PC-9 (cell line): ENCODE measurements around the gene ABCG5. TPM values are rescaled to one million over a fixed set of nuclear protein-coding genes. Genes with fewer than 3 reads are reported as not detected.

Source experiments
- BruUV-seq: library from RNA; stranded (reverse); fragments of 400-500 nt; replicated peaks from 2 replicates; lab custom pipeline; 2021; lab: Mats Ljungman, UMichigan
- CTCF ChIA-PET: fragments of 300-600 bp; sonication (Branson Sonifier 250); formaldehyde crosslinking; loops from one replicate; lab custom pipeline; 2022; ENCODE audit warnings: antibody characterized with exemption; lab: Charles Lee
- POLR2A ChIA-PET: fragments of 300-600 bp; sonication (Branson Sonifier 250); formaldehyde crosslinking; loops from one replicate; lab custom pipeline; 2022; ENCODE audit warnings: antibody characterized with exemption; ENCODE audit not compliant: unreplicated experiment; lab: Charles Lee
- DNase-seq, 2 experiments: peaks; one replicate each; pipeline versions ENCODE4 v3.0.0 to v3.0.0-alpha.2; 2015 to 2022; ENCODE audit warnings: mixed read lengths in 1 of 2
- H2AFZ ChIP-seq: fragments of 200-600 bp; sonication (generic); 2 replicates; pipeline ENCODE4 v1.8.1; 2017; ENCODE audit warnings: antibody characterized with exemption
- H3F3A ChIP-seq: fragments of 200-600 bp; sonication (generic); 2 replicates; pipeline ENCODE4 v1.8.1; 2017; ENCODE audit warnings: antibody characterized with exemption, mild to moderate bottlenecking, low read depth; ENCODE audit not compliant: insufficient read depth
- H3K27ac ChIP-seq: fragments of 200-600 bp; sonication (generic); 2 replicates; pipeline ENCODE4 v1.6.1; 2016; ENCODE audit warnings: mixed run types
- H3K27me3 ChIP-seq: fragments of 200-600 bp; sonication (generic); 2 replicates; pipeline ENCODE4 v1.6.1; 2016; ENCODE audit warnings: low read depth, mixed run types; ENCODE audit not compliant: insufficient read depth
- H3K36me3 ChIP-seq: fragments of 200-600 bp; sonication (generic); 2 replicates; pipeline ENCODE4 v1.6.1; 2016; ENCODE audit warnings: low read depth, mixed run types
- H3K4me1 ChIP-seq: fragments of 200-600 bp; sonication (generic); replicated peaks from 2 replicates; pipeline ENCODE4 v1.6.1; 2016; ENCODE audit warnings: mixed run types; ENCODE audit not compliant: insufficient read depth
- H3K4me2 ChIP-seq: fragments of 200-600 bp; sonication (generic); 2 replicates; pipeline ENCODE4 v1.6.1; 2017; ENCODE audit warnings: mixed run types
- H3K4me3 ChIP-seq: fragments of 200-600 bp; sonication (generic); 2 replicates; pipeline ENCODE4 v1.6.1; 2016; ENCODE audit warnings: mixed run types
- H3K79me2 ChIP-seq: fragments of 200-600 bp; sonication (generic); 2 replicates; pipeline ENCODE4 v1.6.1; 2017; ENCODE audit warnings: low read depth, mixed run types
- H3K9me2 ChIP-seq: fragments of 200-600 bp; sonication (generic); 2 replicates; pipeline ENCODE4 v1.8.1; 2017; ENCODE audit warnings: mild to moderate bottlenecking; ENCODE audit not compliant: insufficient read depth
- H3K9me3 ChIP-seq: fragments of 200-600 bp; sonication (generic); 2 replicates; pipeline ENCODE4 v1.8.1; 2016; ENCODE audit warnings: low read depth; ENCODE audit not compliant: insufficient read depth
- H4K20me1 ChIP-seq: fragments of 200-600 bp; sonication (generic); 2 replicates; pipeline ENCODE4 v1.8.1; 2017; ENCODE audit not compliant: insufficient read depth
- EZH2 ChIP-seq: fragments of 200-600 bp; sonication (generic); IDR thresholded peaks from 2 replicates; pipeline ENCODE4 v1.8.0; 2017; ENCODE audit warnings: antibody characterized with exemption, low read depth
- intact Hi-C: fragments of 100-400 bp; cut with micrococcal nuclease; formaldehyde crosslinking; loops from one replicate; pipeline ENCODE4 v1.10.0; 2022; ENCODE audit not compliant: unreplicated experiment
- total RNA-seq: library from RNA; stranded (reverse); gene quantifications from 2 replicates; pipeline ENCODE4 v1.2.3, GENCODE V29; 2021
- TF ChIP-seq, protein P1 (sequence below): fragments of 200-600 bp; sonication (generic); conservative IDR thresholded peaks from 2 replicates; pipeline ENCODE4 v1.6.1; 2017; ENCODE audit warnings: mixed run types, antibody characterized with exemption, mild to moderate bottlenecking, moderate library complexity

The ABCG5 gene
- total RNA-seq, 1 experiment from 2014 or later: not detected

DNA sequence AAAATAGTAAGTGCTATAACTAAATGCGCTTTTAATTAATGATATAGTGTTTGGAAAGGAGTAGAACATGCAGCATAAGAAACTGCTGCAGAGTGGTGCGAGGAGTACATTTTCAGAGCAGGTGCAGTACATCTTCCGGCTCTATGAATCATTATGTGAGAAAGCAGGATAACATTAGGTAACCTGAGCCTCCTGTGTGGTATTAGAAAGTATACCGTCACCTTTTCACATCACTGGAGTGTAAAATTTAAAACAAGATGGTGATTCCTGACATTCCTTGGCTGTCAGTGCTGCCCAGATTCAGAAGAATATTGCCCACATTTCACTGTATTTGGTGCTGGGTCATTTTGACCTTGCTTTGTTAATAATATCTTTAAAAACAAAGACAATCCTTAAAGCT lies 72.6 kb downstream of the ABCG5 start:
- TF ChIP-seq EZH2: no peak
- TF ChIP-seq, protein P1, sequence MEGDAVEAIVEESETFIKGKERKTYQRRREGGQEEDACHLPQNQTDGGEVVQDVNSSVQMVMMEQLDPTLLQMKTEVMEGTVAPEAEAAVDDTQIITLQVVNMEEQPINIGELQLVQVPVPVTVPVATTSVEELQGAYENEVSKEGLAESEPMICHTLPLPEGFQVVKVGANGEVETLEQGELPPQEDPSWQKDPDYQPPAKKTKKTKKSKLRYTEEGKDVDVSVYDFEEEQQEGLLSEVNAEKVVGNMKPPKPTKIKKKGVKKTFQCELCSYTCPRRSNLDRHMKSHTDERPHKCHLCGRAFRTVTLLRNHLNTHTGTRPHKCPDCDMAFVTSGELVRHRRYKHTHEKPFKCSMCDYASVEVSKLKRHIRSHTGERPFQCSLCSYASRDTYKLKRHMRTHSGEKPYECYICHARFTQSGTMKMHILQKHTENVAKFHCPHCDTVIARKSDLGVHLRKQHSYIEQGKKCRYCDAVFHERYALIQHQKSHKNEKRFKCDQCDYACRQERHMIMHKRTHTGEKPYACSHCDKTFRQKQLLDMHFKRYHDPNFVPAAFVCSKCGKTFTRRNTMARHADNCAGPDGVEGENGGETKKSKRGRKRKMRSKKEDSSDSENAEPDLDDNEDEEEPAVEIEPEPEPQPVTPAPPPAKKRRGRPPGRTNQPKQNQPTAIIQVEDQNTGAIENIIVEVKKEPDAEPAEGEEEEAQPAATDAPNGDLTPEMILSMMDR: no peak
- no peaks in the 10 kb centered on the region for H3K27me3 ChIP-seq
- ChIA-PET CTCF (no interaction called here), POLR2A (no interaction called here)
- H3K4me1 ChIP-seq: peaks cover 19% of the 10 kb centered on the region
- intact Hi-C loops: no loop called here
- no peaks in the 10 kb centered on the region for H3K9me2 ChIP-seq
- no peaks in the 10 kb centered on the region for H3K79me2 ChIP-seq
- H3K36me3 ChIP-seq: no peaks in the 10 kb centered on the region
- H2AFZ ChIP-seq: no peak overlapping the region
- no peak overlapping the region for H3K4me3 ChIP-seq
- peak; percentile 10 to 85 for DNase-seq
- H3K9me3 ChIP-seq: no peaks in the 10 kb centered on the region
- H4K20me1 ChIP-seq: no peaks in the 10 kb centered on the region
- peak overlapping the region; percentile 54 for H3K4me2 ChIP-seq
- peak overlapping the region; percentile 9; the same call in 1 of the 2 replicates for H3K27ac ChIP-seq
- H3F3A ChIP-seq: peaks cover 15% of the 10 kb centered on the region
- BruUV-seq: no TSS peak

- no peak overlapping the region for H3K27ac ChIP-seq
- no peaks in the 10 kb centered on the region for H3K9me3 ChIP-seq
- no peak for DNase-seq
- no peaks in the 10 kb centered on the region for H3K36me3 ChIP-seq
- no TSS peak for BruUV-seq
- ChIA-PET CTCF (no interaction called here), POLR2A (no interaction called here)
- no peaks in the 10 kb centered on the region for H3K27me3 ChIP-seq
- no peaks in the 10 kb centered on the region for H4K20me1 ChIP-seq
- no peak overlapping the region for H3K4me3 ChIP-seq
- H3K79me2 ChIP-seq: no peaks in the 10 kb centered on the region
- H3F3A ChIP-seq: peaks cover 24% of the 10 kb centered on the region
- intact Hi-C loops: no loop called here
- H2AFZ ChIP-seq: no peak overlapping the region
- peaks cover 32% of the 10 kb centered on the region for H3K4me1 ChIP-seq
- H3K9me2 ChIP-seq: no peaks in the 10 kb centered on the region
- no peak for TF ChIP-seq EZH2
- TF ChIP-seq, protein P1: no peak
- no peak overlapping the region for H3K4me2 ChIP-seq
Measured at GRCh38 chr2:43764086-43764705, 74.4 kb downstream of the ABCG5 start.

DNA sequence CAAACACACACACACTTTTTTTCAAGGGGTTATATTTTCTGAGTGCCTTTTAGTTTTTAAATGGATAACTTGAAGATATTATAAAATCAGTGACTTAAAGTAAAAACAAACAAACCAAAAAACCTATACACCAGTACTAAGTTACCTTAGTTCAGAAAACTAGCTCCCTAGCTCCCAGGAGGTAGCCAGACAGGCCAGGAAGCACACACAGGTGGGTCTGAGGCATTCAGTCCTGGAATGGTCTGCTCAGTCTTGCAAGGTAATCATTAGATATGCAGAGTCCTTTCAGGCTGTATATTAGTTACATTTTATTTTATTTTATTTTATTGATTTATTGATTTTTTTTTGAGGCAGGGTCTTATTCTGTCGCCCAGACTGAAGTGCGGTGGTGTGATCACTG lies 75.5 kb downstream of the ABCG5 start:
- no peak for DNase-seq
- ChIA-PET CTCF (no interaction called here), POLR2A (no interaction called here)
- Histone ChIP-seq H3K4me3 (no peak overlapping the region), H3K4me2 (no peak overlapping the region), H3K36me3 (no peaks in the 10 kb centered on the region), H3K9me2 (no peaks in the 10 kb centered on the region), H3K9me3 (no peaks in the 10 kb centered on the region), H3K79me2 (no peaks in the 10 kb centered on the region), H3K27me3 (no peaks in the 10 kb centered on the region), H3F3A (peaks cover 35% of the 10 kb centered on the region), H2AFZ (no peak overlapping the region), H3K27ac (no peak overlapping the region), H4K20me1 (no peaks in the 10 kb centered on the region), H3K4me1 (peaks cover 42% of the 10 kb centered on the region)
- TF ChIP-seq, protein P1: no peak
- TF ChIP-seq EZH2: no peak
- intact Hi-C loops: no loop called here
- no TSS peak for BruUV-seq

Other genes starting within 250 kb of the ABCG5 start
- 28.1 and 30.5 TPM in 2 replicates for gene THADA, start 242.8 kb downstream of the ABCG5 start, total RNA-seq
- gene PLEKHH2, start 201.6 kb downstream of the ABCG5 start, total RNA-seq: 1.6 and 2.3 TPM in 2 replicates
- 3.7 and 4.6 TPM in 2 replicates for gene C1GALT1C1L, start 162.4 kb downstream of the ABCG5 start, total RNA-seq
- 26.5 and 27.1 TPM in 2 replicates for gene DYNC2LI1, start 64.8 kb downstream of the ABCG5 start, total RNA-seq
- gene ABCG8, start 132 bp upstream of the ABCG5 start, total RNA-seq: not detected in 2 replicates
- gene LRPPRC, start 157.2 kb upstream of the ABCG5 start, total RNA-seq: 133 and 149 TPM in 2 replicates